ENCODE results near the gene CAGE1.

DNA sequence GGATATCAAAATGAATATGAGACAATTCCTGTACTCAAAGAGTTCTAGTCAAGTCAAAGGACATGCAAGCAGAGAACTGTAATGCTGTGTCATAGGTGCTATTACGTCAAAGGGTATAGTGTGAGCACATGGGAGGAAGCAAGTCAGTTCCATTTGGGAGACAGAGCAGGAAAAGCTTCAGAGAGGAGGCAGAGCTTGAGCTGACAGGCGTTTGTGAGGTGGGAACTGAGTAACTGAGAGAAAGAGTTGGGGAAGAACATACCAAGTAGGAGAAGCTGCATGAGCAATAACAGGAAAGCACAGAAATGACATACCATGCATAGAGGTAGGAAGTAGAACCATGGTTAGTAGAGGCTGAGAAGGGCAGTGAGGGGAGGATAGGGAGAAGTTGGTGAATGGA, 61.3 kb downstream of the CAGE1 start:
- TF ChIP-seq, protein P1, sequence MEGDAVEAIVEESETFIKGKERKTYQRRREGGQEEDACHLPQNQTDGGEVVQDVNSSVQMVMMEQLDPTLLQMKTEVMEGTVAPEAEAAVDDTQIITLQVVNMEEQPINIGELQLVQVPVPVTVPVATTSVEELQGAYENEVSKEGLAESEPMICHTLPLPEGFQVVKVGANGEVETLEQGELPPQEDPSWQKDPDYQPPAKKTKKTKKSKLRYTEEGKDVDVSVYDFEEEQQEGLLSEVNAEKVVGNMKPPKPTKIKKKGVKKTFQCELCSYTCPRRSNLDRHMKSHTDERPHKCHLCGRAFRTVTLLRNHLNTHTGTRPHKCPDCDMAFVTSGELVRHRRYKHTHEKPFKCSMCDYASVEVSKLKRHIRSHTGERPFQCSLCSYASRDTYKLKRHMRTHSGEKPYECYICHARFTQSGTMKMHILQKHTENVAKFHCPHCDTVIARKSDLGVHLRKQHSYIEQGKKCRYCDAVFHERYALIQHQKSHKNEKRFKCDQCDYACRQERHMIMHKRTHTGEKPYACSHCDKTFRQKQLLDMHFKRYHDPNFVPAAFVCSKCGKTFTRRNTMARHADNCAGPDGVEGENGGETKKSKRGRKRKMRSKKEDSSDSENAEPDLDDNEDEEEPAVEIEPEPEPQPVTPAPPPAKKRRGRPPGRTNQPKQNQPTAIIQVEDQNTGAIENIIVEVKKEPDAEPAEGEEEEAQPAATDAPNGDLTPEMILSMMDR (IDR thresholded peaks at IDR 0.05; ENCODE audit: poor library complexity) = no peak
- no peak for TF ChIP-seq EZH2 (IDR thresholded peaks at IDR 0.05; ENCODE audit: borderline replicate concordance)

Data from hepatocyte (in vitro differentiated cells).